CMK (cell line): Measurements from ENCODE around the gene TANC2.

Experiments
- DNase-seq: peaks from one replicate; pipeline ENCODE4 v3.0.0-alpha.2; 2010; ENCODE audit warnings: low read depth

The TANC2 gene

DNA sequence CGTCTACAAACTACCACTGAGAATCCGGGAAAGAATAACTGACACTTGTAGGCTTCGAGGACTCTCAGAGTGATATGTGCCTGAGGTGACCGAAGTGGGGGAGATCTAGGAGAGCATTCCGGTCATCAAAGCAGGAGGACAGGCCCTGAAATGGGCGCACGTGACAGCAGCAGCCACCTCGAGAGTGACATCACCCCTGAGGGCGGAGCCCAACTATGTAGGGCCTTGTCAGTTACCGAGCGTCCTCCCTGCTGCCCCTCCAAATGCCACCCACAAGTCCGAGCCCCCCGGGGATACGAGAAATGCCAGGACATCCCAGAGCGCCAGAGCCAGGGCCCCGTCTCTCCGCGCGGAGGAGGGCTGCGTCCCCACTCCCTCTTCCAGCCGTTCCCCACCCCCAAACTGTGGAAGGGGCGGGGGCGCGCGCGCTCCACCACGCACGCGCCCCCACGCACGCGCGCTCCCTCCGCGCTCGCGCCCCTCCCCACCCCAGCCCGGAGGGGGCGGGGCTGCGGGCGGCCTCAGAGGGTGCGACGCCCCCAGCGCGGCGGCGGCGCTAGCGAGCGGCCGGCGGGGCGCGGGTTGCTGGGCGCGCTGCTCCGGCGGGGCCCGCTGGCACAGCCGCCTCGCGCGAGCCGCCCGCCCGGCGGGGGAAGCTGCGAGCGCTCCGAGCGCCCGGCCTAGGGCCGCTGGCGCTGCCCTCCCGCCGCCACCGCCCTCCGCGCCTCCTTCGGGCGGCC, at the start of gene TANC2:
TSS of gene TANC2 (plus strand) at position 550 of the 740 bp plus-strand sequence. CDS start 43,325 bp downstream, outside the sequence.
- peak; percentile 47 for DNase-seq

DNA sequence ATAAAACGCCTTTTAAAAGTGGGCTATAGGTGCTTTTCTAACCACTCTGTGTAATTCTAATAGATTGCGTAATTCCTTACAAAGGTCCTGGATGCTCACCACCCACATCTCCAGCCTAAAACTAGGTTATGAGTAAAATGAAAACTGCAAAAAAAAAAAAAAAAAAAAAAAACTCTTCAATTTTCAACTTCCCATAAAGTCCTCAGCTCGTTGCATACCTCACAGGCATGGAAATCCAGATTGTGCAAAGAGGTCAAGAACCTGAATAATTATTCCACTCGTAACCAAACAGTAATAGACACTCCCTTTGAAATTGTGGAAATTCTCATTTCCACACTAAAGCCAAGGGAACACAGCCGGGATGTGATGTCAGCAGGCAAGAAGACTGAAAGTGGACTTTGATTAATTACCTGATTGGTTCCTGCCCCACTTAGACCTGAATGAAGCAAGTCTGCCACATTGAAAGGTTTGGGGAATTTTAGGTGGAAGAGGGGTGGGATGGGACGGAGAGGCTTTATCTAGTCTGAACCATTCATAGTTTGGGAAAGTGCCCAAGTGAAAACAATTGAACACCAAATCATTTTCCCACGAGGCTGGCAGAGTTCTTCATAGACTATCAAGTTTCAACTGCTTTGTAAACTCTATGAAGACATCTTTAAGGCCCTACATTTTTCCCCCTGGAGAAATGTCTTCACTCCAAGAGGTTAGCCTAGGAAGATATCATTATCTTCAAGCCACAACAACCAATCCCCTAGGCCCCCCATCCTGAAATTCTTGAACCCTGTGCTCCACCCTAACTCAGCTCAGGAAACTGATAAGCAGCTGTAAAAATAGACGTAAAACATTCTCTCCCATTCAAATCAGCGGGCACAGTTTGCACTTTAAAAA, 49.1 kb upstream of the TANC2 start:
- DNase-seq = no peak

DNA sequence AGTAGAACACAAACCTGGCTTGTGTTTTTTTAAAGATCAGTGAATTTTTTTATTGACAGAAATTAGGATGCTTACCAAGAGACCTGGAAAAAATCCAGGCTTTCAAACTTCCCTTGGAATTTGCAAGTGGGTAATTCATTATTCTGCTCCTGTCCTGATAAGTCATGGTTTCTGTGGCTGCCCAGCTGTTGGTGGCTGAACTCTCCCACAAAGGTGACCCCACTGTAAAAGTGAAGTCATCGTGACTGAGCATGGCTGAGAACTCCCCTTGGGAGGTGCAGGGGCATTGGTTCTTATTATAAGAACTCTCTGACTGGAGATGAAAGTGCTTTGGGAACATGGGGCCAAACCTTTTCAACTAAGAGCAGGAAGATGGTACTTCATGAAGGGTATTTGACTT, 46.6 kb upstream of the TANC2 start:
- no peak for DNase-seq

DNA sequence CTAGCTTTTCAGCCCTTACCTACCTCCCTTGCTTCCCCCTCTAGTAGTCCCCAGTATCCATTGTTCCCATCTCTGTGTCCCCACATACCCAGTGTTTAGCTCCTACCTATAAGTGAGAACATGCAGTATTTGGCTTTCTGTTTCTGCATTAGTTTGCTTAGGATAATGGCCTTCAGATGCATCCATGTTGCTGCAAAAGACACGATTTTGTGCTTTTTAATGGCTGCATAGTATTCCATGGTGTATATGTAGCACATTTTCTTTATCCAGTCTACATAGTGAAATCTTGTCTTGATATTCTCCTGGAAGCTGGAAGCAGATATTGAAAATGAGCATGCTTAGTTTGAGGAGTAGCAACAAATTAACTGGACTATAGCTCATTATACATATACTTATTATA, 45.7 kb upstream of the TANC2 start:
- no peak for DNase-seq

DNA sequence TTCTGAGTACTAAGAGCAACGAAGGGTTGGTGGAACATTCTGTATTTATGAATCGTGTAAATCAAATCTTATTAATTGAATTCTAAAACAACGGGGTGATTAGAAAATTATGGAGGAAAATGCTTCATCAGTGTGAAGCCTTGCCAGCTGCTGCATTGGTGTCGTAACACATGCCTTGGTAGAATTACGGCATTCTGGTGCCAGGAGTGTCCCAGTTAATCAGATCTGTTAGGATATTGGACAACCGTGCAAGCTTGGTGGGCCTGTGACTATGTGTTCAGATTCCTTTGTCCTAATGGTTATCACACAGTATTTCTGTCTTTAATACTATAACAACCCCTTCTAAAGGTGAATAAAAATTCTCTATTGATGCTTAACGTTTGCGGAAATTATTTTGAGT, 44.2 kb upstream of the TANC2 start:
- no peak for DNase-seq

DNA sequence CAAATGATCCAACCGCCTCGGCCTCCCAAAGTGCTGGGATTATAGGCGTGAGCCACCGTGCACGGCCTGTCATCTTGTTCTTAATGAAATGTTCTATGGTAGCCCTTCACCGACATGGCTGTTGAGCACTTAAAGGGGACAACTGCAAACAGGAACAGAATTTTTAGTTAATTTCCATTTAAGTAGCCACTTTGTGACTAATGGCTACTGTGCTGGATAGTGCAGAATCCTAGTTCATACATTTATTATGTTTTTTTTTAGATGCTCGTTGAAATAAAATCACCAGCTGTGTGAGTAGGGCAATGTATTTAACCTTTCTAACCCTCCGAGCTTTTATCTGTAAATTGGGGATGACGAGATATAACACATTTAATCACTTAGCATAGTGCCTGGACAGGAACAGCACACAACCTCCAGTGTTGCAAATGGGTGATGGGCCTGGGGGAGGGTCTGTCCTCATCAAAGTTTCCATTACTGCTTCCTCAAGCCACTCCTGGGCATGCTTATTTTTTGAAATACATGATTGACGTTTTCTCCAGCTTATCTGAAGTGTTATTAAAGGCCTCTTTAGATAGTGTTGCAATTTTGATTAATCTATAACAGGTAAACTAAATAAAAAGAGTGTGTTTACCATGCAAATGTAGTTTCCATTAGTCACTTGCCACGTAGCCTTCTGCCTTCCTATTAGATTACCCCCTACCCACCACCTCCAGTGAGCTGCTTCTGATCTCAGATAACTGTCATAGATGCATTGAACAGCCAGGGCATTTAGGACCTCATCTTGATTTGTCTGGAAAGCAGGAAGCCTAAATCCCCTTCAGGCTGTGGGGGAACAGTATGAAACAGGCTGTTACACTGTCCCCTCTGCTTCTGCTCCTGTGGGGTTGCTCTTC, 42.5 kb upstream of the TANC2 start:
- no peak for DNase-seq

DNA sequence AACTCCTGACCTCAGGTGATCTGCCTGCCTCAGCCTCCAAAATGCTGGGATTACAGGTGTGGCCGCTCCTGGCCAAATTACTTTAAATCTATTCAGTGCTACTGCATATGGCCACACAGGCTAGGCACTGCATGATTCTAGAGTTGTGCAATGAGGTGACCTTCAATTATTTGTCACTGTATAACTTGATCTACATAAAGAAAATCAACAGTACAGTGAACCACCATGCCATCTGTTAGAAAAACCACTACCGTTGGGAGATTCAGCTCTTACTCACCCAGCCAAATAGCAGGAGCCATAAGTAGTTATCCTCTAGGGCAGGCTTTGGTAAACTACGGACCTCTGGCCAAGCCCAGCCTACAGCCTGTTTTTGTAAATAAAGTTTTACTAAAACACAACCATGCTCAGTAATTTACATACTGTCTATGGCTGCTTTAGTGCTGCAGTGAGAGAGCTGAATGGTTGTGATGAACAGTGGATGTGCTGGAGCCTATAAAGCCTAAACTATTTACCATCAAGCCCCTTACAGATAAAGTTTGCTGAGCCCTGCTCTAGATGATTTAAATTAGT, 40.7 kb upstream of the TANC2 start:
- no peak for DNase-seq

DNA sequence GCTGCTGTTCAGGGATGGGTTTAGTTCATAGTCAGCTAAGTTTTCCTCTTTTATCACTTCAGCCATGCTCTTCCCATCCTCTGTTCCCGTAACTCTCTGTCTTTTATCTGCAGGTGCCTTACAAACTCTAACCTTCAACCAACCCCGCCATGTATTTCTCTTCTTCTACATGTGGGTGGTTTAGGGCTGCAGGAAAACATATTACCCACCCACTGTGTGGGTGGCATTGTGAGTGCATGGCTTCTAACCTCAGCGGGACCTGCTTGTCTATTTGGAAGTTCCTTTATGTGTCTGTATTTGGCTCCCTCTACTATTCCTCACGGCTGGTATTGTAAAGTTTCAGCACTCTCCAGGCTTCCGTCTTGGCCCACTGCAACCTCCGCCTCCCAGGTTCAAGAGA, 39.0 kb upstream of the TANC2 start:
- no peak for DNase-seq

DNA sequence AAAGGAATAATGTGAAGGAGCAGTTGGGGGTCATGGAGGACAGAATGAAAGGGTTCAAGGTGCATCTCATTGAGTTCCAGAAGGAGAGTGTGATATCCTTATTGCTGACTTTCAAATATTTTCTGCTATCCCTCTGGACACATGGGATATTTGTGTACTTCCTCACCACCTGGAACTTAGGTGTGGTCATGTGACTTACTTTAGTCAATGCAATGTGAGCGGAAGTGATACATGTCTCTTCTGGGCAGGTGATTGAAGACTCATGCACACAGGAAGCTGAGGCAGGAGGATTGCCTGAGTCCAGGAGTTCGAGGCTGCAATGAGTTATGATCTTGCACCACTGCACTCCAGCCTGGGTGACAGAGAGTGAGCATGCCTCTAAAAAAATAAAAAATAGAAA, 36.7 kb upstream of the TANC2 start:
- DNase-seq = no peak

DNA sequence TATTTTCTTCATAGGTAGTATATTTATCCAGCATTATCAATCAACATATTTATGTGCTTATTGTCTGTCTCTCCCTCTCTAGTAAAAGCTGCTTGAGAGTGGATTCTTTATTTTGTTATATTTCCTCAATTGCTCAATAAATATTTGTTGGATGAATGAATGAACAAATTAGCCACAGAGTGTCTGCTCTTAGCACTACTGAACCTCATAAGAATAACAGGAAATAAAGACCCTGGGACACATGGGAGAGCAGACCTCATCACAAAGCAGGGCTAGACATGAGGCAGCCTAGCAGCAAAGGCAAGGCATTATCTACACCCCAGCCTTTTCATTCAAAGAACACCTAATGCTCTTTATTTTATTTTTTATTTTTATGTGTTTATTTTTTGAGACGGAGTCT, 34.9 kb upstream of the TANC2 start:
- no peak for DNase-seq

DNA sequence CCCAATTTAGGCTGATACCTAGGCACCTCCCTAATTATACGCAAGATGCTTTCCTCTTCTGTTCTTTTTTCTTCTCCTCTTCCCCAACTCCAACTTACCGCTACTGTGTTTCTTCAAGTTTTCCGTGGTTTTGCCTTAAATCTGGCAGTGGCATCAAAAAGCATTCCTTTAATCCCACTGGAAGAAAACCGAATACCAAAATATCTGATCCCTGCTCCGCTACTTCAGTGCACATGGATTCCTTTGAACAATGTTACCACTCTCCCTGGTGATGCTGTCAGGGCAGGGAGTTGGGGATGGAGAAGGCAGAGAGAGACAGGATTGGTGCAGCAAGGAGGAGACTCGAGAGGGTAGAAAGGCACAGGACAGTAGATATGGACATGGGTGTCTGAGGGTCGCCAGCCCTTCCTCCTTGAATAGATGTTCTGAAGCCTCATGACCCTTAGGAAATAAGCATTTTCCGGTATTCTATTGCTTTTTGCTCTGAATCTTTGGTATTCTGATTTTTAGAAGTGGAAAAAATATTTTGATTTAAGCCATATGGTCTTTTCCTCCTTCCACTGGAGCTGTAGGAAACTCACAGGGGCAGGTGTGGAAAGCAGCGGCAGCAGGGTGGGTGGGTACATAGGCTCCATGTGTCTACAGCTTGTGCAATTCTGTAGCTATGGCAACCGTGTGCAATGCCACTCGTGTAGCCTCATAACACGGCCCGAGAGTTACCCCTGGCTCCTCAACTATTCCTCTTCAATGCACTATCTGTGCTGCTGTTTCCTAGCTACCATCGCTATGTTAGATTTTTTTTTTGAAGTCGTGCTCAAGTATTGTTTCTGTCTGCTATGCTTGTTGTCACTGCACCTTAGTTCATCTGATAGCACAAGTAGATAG, 32.3 kb upstream of the TANC2 start:
- no peak for DNase-seq

DNA sequence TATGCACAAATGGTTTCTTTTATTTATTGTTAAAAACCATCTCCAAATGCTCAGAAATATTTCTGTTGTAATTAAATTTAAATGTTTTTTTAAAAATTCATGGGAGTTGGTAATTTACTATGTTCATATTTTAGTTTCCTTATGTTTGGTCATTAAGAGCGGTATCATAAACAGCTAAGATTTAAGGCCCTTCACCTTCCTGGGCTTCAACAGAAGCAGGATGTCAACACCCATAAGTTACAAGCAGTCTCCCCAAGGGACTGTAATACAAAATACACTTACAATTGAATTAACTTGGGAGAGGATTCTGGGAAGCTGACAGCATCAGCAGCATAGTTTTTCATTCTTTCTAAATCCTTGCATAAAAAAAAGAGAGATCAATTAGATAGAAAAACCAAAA, 30.9 kb upstream of the TANC2 start:
- DNase-seq = no peak

DNA sequence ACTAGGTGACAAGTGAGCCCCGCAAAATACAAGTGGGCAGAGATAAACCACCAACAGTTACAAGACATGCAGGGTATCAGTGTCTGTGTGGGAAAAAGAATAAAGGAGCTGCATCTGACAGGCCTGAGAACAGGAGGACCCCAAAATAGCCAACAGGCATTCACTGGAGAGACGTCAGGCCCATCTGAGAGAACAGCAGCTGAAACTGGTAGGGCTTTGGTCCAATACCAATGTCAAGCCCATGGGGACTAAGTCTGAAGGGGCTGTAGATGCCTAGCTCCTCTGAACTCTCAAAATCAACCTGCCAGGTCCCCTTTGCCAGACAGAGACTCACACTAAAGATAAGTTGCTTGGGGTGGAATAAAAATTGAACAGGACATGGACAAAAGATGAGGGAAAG, 30.5 kb upstream of the TANC2 start:
- DNase-seq = no peak

DNA sequence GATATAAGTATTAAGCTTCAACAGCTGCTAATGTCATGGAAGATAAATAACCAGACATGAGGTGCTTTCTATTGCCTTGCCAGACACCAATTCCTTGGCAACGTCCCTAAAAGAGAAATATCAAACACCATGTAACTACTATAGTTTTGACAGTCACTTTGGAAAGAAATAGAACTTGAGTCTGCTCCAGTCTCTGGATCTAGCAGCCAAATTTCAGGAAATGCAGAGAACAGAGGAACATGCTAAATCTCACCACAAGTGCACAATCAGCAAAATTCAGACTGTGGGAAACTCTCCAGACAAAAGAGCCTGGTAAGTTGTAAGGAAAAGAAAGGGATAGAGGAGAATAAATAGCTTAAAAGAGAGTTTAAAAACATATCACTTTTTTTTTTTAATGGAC, 28.4 kb upstream of the TANC2 start:
- DNase-seq = no peak

DNA sequence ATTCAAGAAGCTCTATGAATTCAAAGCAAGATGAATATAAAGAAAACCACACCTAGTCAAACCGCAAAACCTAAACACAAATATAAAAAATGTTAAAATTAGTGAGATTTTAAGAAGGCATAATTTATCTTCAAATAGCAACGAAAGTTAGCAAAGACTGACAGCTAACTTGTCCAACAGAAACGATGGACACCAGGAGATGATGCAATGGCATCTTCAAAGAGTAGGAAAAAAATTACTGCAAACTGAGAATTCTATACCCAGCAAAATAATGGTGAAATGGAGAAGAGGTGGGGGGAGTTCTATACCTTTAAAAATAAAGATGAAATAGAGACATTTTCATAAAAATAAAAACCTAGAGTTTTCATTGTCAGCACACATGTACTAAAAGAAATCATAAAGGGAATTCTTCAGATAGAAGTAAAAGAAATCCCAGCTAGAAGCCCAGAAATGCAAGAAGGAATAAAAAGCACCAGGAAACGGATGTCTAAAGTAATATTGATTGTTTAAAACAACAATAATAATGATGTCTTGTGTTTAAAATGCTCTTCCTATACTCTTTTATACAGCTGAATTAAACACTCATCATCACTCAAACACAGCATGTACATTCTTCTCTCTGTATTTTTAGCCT, 24.6 kb upstream of the TANC2 start:
- no peak for DNase-seq

DNA sequence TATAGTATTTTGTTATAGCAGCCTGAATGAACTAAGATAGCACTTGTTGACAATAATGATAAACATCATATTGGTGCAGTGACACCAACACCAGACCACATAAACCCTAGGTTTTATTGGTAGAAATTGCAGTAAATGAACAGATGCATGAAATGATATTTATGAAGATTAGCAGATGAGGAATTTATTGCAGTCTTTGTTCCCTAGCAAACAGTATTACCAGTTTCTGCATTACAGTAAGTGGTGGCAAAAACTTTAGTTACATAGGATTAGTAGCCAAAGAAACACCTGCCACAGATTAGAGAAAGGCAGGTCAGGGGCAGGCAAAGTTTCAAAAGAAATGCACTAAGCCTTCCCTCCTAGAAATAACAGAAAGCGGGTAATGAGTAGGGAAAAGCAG, 17.7 kb upstream of the TANC2 start:
- no peak for DNase-seq

DNA sequence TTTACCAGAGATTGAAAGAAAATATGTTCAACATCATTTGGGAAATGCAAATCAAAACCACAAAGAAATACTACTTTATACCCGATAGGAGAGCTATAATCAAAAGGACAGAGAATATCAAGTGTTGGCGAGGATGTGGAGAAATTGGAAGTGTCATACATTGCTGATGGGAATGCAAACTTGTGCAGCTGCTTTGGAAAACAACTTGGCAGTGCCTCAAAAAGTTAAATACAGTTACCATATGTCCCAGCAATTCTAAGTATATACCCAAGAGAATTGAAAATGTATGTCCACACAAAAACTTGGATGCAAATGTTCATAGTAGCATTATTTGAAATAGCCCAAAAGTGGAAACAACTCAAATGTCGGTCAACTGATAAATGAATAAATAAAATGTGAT, 17.0 kb upstream of the TANC2 start:
- no peak for DNase-seq

DNA sequence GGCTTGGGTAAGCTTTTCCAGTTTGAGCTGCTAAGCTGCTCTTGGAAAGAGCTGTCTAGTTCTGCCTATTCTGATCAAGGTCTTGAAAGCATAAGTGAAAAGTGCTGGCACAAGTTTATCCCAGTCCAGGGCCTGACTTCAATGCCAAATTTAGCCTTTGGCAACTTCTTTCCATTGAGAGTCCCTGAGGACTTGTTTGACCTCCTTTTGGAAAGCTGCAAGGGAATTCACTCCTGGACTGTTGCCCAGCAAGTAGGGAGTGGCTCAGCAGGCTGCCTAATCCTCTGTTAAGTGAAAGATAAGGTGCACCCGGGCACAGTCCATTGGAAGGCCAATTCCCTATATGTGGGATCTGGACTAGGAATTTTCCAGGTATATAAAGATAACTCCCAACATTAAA, 16.0 kb upstream of the TANC2 start:
- DNase-seq = no peak

DNA sequence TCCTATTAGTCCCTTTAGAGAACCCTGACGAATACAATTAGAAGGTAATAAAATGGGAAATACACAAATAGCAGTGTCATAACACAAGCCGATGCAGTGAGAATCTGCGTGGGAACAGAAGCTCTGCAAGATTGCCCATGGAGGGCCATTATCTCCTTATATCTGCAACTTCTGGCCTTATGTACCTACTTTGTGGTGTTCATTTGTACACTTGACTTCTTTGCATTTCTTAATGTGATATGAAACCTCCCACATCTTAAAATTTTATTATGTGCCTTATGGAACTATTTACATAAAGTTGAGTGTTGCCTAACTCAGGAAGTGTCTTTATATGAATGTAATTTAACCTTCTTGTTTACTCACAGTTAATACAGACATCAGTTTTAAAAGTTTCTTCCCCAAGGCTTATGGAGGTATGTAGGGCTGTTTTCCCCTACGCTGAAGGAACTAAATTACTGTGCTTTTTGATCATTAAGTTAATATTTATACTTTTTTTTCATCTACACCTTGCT, 10.1 kb upstream of the TANC2 start:
- no peak for DNase-seq

DNA sequence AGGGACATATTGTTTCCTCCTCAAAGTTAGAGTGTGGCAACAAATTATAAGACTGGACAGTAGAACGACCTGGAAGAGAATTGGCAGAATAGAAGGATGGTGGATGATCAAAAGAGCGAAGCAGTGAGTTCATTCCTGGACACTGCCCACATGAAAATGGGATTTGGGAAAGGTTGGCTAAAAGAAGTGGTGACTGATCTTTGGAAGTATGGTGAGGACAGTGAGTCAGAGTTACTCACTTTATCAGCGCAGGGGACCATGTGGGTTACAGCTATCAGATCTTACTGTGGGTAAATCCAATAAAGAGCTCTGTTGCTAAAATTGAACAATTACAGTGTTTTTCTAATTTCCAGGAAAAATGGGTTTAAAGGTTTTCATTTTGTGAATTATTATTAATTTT, 2.7 kb upstream of the TANC2 start:
- no peak for DNase-seq
